H1 (cell line): Measurements from ENCODE around the gene TRIM68.

ENCODE experiments used
- CBX5 ChIP-seq: fragments of 300-800, 300-1000 bp; sonication (generic); IDR thresholded peaks from 2 replicates; pipeline ENCODE4 v1.7.1; 2016; ENCODE audit warnings: antibody characterized with exemption, low read length, low read depth
- CTCF ChIP-seq, 3 experiments: IDR thresholded peaks; 1 replicate in 2 of 3; 2 replicates in 1 of 3; pipeline versions ENCODE4 v1.5.1 to v1.6.1; 2011; ENCODE audit warnings: low read length in 3 of 3, mild to moderate bottlenecking in 3 of 3, inconsistent platforms in 2 of 3, low read depth in 1 of 3, moderate library complexity in 1 of 3; ENCODE audit not compliant: insufficient read depth in 1 of 3; ENCODE audit errors: control extremely low read depth in 1 of 3
- GTF2F1 ChIP-seq: IDR thresholded peaks from 2 replicates; pipeline ENCODE4 v1.6.1; 2012; ENCODE audit warnings: low read depth, low read length, improper control_type of control experiment, borderline replicate concordance
- MAX ChIP-seq: IDR thresholded peaks from 2 replicates; pipeline ENCODE4 v1.6.1; 2012; ENCODE audit warnings: inconsistent platforms
- POU5F1 ChIP-seq: IDR thresholded peaks from 2 replicates; pipeline ENCODE4 v1.6.1; 2011; ENCODE audit warnings: low read depth, mild to moderate bottlenecking, low read length, moderate library complexity
- RAD21 ChIP-seq, 2 experiments: IDR thresholded peaks in 1 of 2; conservative IDR thresholded peaks in 1 of 2; 2 replicates each; pipeline ENCODE4 v1.6.1; 2011; ENCODE audit warnings: low read depth in 2 of 2, low read length in 2 of 2, improper control_type of control experiment in 1 of 2, inconsistent platforms in 1 of 2, mild to moderate bottlenecking in 1 of 2, moderate library complexity in 1 of 2
- RNF2 ChIP-seq: fragments of 200-900, 300-1000 bp; sonication (generic); IDR thresholded peaks from 2 replicates; pipeline ENCODE4 v1.7.1; 2016; ENCODE audit warnings: borderline replicate concordance, low read depth, mild to moderate bottlenecking, antibody characterized with exemption, low read length; ENCODE audit not compliant: poor library complexity, severe bottlenecking; ENCODE audit errors: missing control alignments
- TF ChIP-seq, protein P1 (sequence below): IDR thresholded peaks from 2 replicates; pipeline ENCODE4 v1.6.1; 2011; ENCODE audit warnings: low read length, improper control_type of control experiment

- TF ChIP-seq CTCF (IDR thresholded peaks at IDR 0.05; ENCODE audit: control extremely low read depth in 1 of 3, insufficient read depth in 1 of 3, low read depth in 1 of 3, low read length in 3 of 3), result no peak
- no peak for TF ChIP-seq RNF2
- TF ChIP-seq, protein P1, sequence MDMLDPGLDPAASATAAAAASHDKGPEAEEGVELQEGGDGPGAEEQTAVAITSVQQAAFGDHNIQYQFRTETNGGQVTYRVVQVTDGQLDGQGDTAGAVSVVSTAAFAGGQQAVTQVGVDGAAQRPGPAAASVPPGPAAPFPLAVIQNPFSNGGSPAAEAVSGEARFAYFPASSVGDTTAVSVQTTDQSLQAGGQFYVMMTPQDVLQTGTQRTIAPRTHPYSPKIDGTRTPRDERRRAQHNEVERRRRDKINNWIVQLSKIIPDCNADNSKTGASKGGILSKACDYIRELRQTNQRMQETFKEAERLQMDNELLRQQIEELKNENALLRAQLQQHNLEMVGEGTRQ, result no peak
- no peak for TF ChIP-seq RAD21 (IDR thresholded peaks at IDR 0.05 in 1 of 2, conservative IDR thresholded peaks at IDR 0.05 in 1 of 2; ENCODE audit: low read depth in 2 of 2, low read length in 2 of 2)
- no peak for TF ChIP-seq POU5F1
- TF ChIP-seq GTF2F1, result no peak
- no peak for TF ChIP-seq MAX
- TF ChIP-seq CBX5, result no peak
Measured at GRCh38 chr11:4636136-4636535, 28.1 kb upstream of the TRIM68 start.
